ENCODE results near the gene MICALL2.

- TF ChIP-seq FOXP2 (optimal IDR thresholded peaks at IDR 0.05; ENCODE audit: control extremely low read depth, extremely low read length, insufficient read depth) = no peak
- TF ChIP-seq EZH2 (IDR thresholded peaks at IDR 0.05) = no peak
- no peak for TF ChIP-seq POLR2AphosphoS5 (IDR thresholded peaks at IDR 0.05; ENCODE audit: borderline replicate concordance, low read depth, low read length)
These were observed 41.0 kb upstream of the MICALL2 start for GRCh38 chr7:1500064-1500807.

All from SK-N-MC (cell line).